Coronary artery (tissue), 2 donors: ENCODE results near the gene FKBP6.
A peak's percentile ranks its signal among the peaks of the same experiment; 100 is the strongest.

Experiments used
- DNase-seq: peaks from one replicate; pipeline ENCODE4 v3.0.0-alpha.2; 2017; ENCODE audit warnings: low spot score
- H3K27ac ChIP-seq, 2 donors: fragments of 200-600 bp; sonication (generic); one replicate each; pipeline ENCODE4 v1.5.1; 2016 to 2019
- H3K4me3 ChIP-seq: fragments of 200-600 bp; sonication (generic); 2 replicates; pipeline ENCODE4 v1.5.1; 2016; ENCODE audit warnings: mild to moderate bottlenecking, moderate library complexity
- CTCF ChIP-seq: fragments of 200-600 bp; sonication (generic); IDR thresholded peaks from one replicate; pipeline ENCODE4 v1.5.1; 2019; ENCODE audit warnings: antibody characterized with exemption

The FKBP6 gene

GRCh38 chr7:73341877-73342276 is 13.9 kb downstream of the FKBP6 start:
- H3K4me3 ChIP-seq, result no peak overlapping the region
- TF ChIP-seq CTCF, result no peak
- no peak overlapping the region for H3K27ac ChIP-seq
- no peak for DNase-seq

GRCh38 chr7:73342645-73343044 is 14.7 kb downstream of the FKBP6 start:
- Histone ChIP-seq H3K4me3 (peak overlapping the region; percentile 60), H3K27ac (no peak overlapping the region)
- DNase-seq, result no peak
- TF ChIP-seq CTCF, result peak; percentile 27

- no peak for DNase-seq
- Histone ChIP-seq H3K27ac (no peak overlapping the region), H3K4me3 (no peak overlapping the region)
- no peak for TF ChIP-seq CTCF
Measured at GRCh38 chr7:73343671-73344380, 15.9 kb downstream of the FKBP6 start.

GRCh38 chr7:73345538-73345937 is 17.6 kb downstream of the FKBP6 start:
- DNase-seq, result no peak
- no peak for TF ChIP-seq CTCF
- no peak overlapping the region for H3K27ac ChIP-seq
- no peak overlapping the region for H3K4me3 ChIP-seq

- no peak for DNase-seq
- no peak overlapping the region for H3K4me3 ChIP-seq
- no peak for TF ChIP-seq CTCF
- H3K27ac ChIP-seq, result no peak overlapping the region
Measured at GRCh38 chr7:73345951-73346350, 18.0 kb downstream of the FKBP6 start.

- DNase-seq, result no peak
- no peak for TF ChIP-seq CTCF
- Histone ChIP-seq H3K27ac (no peak overlapping the region), H3K4me3 (no peak overlapping the region)
Measured at GRCh38 chr7:73349763-73350162, 21.8 kb downstream of the FKBP6 start.

GRCh38 chr7:73350306-73351068 is 22.5 kb downstream of the FKBP6 start:
- Histone ChIP-seq H3K27ac (no peak overlapping the region), H3K4me3 (no peak overlapping the region)
- DNase-seq, result no peak
- TF ChIP-seq CTCF, result no peak
